GM21529 (cell line): ENCODE data around the gene FHDC1.

Experiments used
- ATAC-seq: cut with Tn5 transposase; IDR thresholded peaks from one replicate; pipeline ENCODE4 v1.9.1; 2021; ENCODE audit not compliant: unreplicated experiment

FHDC1 gene

DNA sequence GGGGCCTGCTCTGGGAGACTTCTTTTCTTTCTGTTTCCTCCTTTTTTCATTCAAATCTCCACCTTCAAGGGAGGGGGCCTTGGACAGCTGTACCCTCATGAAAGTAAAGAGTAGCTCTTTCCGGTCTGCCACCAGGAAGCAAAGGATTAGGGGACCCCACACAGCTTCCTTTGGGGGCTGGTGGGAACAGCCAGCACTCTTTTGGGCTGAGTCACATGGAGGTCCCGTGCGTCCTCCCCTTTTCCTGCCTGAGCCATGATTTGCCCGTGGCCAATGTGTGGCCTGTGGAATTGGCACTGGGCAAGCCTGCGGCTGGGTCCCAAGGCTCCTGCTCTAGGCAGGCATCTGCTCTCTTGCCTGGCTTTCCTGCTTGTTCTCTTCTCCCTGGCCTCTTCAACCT lies 65.5 kb downstream of the FHDC1 start:
- no peak for ATAC-seq

DNA sequence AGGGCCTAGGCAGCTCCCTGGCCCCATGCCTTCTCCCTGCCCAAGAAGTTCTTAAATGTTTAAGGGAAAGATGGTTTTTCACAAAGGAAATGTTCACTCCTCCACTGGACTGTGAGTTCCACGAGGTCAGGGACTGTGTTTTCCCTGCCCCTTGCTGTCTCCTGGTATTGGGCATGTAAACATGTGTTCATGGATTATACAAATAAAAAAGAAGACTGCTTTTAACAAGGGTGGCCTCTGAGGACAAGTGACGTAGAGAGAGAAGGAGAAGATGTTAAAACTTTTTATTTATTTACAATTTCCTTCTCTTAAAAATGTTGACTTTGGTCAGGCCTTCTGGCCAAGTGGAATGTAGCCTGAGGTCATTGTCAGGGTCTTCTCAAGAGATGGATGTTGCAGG lies 66.0 kb downstream of the FHDC1 start:
- ATAC-seq, result no peak

DNA sequence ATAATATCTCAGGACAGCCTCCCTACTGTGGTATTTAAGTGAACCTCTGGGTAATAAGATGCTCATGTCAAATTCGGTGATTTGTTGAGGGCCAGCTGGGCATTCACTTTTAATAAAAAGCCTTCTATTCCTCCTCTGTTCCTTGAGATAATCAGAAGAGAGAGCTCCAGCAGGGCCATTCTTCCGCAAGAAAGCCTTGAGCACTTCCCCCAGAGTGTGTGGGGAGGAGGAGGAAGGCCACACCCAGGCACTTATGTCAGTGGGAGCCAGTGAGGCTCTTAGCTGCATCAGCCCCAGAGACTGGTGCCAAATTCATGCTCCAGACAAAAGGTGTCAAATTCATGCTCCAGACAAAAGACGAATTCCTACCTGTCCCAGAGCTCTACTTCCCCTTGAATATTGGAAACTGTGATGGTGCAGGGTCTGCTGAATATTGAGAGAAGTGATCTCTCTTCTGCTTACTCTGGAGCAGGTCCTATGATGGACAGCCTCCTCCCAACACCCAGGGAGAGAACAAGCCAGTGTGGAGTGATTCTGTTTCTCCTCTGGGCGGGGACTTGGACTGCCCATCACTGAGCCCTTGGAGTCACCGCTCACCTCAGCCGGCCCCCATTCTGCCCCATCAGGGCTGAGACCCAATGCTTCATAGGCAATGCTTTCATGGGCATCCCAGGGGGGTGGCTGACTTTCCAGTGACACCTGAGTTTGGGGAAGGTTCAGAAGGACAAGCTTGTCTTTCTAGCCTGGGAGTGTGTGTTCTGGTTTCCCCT lies 68.1 kb downstream of the FHDC1 start:
- ATAC-seq, result no peak

DNA sequence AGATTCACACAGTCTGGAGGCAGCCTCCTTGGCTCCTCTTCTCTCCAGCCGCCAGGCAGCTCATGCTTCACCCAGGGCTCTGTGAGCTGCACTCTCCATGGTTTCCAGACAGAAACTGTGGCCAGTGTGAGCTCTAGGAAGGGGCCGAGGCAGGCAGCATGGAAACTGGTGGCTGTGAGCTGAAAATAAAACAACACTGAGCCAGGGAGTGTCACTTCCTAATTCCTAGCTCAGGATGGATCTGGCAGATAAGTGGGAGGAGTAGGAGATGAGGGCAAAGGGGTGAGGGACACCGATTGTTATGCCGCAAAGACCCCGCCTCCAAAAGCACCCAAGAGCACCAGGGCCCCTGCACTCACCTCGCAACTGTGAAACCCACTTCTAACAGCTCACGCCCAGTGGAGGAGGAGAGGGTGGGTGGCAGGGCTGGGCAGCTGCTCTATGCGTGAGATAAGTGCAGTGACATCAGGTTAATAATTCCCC lies 69.8 kb downstream of the FHDC1 start:
- no peak for ATAC-seq

DNA sequence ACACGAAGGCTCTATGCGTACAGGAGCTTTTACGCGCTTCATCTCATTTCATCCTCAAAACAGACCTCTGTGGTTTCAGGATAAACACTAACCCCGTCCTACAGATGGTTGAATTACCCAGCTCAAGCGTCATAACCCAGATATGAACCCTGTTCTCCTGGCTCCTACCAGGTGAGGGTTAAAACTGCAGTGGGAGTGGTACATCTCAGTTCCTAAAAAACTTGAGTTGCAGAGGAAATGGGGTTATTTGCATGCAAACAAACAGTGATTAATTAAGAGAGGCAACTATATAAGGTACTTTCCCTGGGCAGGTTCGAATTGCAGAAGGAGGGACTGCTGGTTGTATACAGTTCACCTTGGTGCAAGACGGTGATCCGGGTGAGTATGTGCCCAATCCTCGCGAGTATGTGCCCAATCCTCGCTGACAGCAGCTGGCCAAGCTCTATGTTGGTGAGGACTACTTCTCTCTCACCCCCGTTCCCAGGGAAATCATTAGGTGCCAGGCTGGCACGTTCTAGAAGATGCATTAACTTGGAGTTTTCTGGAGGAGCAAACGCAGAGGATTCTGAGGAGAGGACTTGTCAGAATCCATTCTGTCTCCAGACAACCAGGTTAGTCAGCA lies 72.6 kb downstream of the FHDC1 start:
- ATAC-seq, result no peak

DNA sequence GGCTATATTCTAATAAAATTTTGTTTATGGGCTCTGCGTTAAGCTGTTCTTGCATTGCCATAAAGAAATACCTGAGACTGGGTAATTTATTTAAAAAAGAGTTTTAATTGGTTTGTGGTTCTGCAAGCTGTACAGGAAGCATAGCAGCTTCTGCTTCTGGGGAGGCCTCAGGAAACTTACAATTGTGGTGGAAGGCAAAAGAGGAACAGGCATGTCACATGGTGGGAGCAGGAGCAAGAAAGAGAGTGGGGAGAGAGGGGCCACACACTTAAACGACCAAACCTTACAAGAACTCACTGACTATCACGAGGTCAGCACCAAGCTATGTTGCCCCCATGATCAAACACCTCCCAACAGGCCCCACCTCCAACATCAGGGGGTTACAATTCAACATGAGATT lies 74.0 kb downstream of the FHDC1 start:
- no peak for ATAC-seq

DNA sequence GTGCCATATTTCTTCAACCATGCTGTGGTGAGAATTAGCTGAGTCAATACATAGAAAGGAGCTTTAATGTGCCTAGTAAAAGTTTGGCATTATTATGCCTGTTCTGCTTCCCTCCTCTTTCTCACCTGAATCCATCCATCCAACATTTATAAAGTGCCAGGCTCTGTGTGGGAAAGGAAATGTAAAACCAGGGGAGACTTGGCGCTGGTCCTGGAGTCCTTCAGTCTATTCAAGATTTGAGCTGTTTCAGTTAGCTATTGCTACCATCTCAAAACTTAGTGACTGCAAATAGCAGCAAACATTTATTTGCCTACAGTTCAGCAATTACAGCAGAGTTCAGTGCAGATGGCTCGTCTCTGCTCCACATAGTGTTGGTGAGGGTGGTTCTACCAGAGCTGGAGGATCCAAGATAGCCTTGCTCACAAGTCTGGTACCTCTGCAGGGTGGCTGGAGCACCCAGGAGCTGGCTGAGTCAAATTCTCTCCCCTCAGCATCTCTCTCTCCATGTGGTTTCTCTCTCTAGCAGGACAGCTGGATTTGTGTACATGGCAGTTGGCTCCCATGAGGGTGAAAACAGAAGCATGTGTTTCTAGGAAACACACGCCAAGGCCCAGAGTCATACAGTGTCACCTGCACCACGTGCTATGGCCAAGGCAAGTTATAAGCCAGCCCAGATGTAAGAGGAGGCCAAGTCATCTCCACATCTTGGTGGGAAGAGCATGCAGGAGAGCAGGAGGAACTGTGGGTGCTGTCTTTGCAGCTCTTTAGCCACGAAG lies 77.3 kb downstream of the FHDC1 start:
- ATAC-seq, result no peak

DNA sequence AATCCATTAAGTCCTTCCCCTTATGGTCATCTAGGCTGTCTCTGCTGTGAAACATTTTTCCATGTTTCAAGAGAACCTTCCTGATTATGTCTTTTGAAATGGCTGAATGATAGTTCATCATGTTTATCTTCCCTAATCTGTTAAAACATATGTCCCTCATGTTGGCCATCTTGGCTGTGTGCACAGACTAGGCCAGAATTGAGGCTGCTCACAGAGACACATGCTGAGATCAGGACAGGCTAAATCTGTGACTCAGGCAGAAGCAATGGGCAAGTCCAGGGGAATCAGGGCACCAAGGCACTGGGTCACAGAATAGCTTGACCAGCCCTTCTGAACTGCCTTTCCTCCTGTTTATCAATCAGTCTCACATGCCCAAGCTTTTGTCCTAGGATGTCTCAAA lies 78.3 kb downstream of the FHDC1 start:
- no peak for ATAC-seq

DNA sequence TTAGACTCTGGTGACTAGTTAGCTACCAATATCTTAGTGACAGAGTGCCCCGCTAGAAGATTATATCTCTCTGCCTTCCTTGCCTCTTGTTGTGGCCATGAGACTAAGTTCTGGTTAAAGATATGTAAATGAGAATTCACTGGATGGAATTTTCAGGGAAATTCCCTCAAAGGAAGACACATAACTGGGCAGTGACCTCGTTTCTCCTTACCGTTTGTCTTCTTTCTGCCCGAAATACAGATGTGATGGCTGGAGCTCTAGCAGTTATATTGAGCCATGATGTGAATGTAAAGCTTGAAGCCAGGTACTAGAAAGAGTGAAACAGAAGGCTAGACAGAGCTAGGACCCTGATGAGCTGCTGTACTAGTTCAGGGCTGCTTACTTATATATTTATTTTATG lies 80.5 kb downstream of the FHDC1 start:
- ATAC-seq, result no peak

DNA sequence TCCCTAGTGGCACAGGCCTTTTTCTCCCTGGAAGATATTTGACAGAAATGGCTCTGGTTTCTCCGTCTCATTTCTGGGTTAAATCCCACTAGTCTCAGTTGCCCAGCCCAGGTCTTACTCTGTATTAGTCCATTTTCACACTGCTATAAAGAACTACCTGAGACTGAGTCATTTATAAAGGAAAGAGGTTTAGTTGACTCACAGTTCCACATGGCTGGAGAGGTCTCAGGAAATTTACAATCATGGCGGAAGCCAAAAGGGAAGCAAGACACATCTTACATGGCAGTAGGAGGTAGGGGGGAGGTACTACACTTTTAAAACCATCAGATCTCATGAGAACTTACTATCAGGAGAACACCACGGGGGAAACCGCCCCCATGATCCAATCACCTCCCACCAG lies 81.9 kb downstream of the FHDC1 start:
- ATAC-seq, result no peak

DNA sequence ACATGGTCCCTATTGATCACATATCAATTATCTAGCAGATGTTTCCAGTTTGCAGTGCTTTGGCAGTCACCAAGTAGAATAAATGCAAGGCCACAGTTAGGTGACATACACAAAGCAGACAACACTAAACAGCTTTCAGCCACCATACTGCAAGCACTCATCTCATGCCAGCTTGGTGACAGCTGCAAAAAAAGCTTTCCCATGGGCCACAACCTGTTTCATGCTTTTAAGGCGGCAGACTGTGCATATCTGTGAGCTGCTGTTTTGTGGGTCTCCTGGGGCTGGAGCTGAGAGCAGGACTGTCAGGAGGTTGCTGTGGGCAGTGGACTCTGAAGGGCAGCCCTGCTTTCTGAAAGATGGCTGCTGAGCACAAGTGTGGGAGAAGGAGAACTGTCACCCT lies 82.6 kb downstream of the FHDC1 start:
- no peak for ATAC-seq

DNA sequence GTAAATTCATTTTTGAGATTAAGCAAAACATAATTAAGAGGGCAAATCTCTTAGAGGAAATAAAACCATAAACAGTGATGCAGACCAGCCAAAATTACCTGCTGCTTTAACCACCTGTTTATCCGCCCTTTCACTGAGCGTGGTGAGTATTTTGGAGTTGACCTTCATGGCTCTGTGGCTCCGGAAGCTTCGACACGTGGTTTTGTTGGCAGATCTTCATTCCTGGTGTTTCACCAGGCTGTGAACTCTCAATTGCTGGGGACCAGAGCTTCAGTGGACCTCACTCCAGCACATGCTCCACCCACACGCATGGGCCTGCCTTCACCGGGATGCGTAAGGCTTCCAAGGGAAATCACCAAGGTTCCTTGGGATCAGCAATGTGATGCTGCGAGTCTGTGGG lies 83.8 kb downstream of the FHDC1 start:
- ATAC-seq, result no peak

DNA sequence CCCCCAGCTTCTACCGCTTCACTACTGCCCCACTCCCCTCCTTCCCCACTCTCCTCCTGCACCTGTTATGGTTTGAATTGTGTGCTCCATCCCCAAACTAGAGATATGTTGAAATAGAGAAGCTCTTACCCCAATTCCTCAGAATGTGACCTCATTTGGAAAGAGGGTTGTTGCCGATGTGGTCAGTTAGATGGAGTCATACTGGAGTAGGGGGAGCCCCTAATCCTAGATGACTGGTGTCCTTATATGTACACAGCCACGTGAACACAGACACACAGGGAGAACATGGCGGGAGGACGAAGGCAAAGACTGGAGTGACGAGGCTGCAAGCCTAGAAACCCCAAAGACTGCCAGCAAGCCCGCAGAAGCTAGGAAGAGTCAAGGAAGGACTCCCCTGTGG lies 84.3 kb downstream of the FHDC1 start:
- ATAC-seq, result no peak

DNA sequence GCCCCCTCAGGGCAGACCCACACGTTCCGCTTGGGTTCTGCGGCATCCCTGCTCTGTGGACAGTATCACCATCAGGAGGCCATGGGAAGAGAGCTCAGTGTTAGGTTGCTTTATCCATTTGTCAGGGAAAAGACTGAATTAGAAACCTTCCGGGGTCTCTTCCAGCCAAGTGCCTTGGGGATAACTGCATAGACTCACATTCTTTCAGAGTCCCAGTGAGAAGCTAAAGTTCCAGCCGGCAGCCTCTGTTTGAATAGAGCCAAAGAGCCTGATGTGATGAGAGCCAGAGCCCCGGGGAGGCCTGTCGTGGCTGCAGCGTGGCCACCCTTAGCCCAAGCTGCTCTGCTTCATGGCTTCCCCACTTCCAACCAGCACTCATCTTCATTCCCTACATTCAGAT lies 85.2 kb downstream of the FHDC1 start:
- ATAC-seq, result no peak

DNA sequence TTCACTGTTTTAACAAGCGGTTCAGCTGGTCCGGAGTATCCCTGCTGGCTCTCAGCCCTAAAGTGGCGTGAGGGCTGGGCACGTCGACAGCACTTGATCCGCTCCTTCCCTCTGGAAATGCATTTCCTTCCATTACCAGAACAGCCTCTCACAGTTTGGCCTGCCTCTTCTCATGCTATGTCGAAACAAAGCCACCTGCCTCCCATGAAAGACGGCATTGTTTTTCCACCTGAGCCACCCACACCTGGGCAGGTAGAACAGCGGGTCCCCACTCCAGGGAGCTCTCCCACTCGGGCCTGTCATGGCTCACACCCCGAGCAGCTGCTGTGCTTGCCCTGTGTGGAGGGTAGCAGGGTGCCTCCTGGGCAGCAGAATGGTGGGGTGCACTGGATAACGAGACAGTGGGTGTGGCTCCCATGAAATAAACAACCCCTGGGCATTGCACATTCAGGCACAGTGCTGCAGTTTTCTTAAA lies 86.2 kb downstream of the FHDC1 start:
- ATAC-seq, result no peak

DNA sequence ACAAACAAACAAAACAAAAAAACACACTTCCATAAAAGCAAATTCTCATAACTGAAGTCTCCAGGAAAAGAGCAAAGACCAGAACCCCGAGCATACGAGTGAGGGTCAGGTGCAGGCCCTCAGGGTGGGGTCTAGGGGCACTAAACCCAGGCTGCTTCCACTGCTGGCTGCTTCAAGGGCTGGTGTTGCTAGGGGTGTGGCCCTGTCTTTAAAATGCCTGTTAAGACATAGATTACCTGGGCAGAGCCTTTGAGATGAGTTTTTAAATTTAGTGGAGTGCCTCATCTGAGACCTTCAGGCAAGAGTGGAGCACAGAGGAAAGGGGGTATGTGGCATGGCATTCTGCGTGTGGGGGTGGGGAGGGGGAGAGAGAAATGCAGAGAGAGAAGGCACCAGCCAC lies 87.0 kb downstream of the FHDC1 start:
- no peak for ATAC-seq

DNA sequence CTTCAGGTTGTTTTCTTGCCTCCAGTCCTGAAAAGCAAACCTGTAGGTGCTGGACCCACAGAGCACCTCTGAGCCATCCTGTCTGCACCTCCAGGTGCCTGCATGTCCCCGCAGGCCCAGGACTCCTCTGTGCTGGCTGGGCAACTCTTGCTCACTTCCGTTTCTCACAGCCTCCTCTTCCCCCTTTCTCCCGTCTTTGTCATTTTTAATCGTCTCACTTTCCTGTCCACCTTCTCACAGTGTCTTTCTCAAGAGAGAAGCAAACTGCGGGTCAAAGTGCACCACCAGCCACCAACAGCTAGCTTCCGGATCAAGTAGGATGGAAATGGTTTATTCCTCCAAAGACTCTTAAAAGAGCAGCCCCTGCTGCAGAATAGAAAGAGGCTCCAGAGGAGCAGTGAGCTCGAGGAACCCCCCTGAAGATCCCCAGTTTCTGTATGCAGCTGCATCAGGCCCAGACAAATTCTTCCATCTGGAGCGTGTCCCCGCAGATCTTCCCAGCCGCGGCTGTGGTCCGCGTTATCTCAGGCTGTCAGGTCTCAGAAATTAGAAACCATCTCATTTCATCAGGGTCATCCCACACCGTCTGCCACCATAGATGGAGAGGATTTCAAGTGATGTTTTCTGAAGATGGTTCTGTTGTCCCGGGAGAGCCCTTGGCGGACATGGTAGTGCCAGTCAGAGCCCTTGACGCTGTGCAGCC lies 87.7 kb downstream of the FHDC1 start:
- ATAC-seq, result no peak

DNA sequence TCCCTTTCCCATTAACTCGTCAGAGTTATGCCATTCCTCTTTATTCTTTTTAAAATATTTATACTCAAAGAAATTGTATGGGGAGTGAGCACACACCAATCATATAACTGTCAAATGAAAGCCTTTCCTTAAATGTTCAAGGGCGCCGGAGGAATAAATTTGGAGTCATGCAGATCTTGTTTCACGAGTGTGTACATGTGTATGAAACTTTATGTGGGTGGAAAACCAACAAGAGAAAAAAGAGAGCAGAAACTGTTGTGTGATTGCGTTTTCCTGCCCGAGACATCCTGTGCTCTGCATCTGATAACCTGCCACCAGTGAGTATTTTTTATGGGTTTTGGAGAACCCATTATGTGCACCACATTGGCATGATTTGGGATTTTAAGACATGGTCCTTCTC lies 88.3 kb downstream of the FHDC1 start:
- ATAC-seq, result no peak

DNA sequence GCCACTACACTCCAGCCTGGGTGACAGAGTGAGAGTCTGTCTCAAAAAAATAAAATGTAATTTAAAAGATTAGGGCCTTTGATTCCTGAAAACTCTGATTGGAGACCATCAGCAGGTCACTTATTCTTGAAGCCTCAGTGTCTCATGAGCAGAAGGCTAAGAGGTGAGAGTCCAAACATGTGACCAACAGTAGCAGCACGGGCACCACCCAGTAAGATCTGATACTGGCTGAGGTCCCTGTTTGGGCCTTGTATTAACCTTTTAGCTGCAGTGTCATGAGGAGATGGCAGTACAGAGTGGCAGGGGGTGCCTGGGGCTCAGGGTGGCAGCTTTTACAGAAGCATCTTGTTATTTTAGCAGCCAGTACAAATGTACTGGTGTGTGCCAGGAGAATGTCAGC lies 89.3 kb downstream of the FHDC1 start:
- no peak for ATAC-seq

DNA sequence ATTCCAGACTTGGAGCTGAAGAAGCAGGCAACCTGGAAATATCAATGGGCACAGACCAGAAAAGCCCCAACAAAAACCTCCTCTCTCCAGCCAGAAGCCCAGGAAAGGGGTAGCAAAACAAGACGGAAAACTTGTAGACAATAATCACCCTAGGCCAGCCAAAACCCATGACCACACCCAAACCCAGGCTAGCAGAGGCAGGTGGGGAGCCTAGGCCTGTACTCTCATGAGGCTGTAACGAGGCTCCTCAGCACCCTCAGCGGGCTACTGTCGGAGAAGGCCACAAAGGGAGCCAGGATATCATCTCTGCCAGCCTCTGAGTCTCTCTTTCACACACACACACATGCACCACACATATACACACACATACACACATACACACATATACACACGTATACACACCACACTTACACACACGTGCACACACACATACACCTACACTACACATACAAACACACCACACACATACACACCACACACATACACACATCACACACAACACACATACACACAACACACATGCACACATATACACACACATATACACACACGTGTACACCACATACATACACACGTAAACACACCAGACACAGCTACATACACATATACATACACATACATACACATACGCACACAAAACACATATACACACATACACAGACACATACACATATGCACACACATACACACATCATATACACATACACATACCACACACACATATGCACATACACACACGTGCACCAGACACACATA lies 90.6 kb downstream of the FHDC1 start:
- ATAC-seq, result no peak

DNA sequence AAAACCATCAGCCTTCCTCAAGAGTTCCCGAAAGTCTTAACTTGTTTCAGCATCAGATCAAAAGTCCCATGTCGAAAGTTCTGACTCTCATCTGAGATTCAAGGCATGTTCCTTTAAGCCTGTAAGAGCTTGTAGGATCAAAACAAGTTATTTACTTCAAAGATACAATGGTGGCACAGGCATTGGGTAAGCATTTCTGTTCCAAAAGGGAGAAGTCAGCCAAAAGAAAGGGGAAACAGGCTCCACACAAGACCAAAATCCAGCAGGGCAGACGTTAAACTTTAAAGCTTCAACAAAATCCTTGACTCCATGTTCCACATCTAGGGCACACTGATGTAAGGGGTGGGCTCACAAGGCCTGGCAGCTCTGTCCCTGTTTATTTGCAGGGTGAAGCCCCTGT lies 91.7 kb downstream of the FHDC1 start:
- ATAC-seq, result no peak
